ENCODE measurements around the gene HBEGF. TPM values are rescaled to one million over a fixed set of nuclear protein-coding genes. Genes with fewer than 3 reads are reported as not detected.

Gene HBEGF
- total RNA-seq, 1 experiment from 2014 or later, result 2.4 TPM

DNA sequence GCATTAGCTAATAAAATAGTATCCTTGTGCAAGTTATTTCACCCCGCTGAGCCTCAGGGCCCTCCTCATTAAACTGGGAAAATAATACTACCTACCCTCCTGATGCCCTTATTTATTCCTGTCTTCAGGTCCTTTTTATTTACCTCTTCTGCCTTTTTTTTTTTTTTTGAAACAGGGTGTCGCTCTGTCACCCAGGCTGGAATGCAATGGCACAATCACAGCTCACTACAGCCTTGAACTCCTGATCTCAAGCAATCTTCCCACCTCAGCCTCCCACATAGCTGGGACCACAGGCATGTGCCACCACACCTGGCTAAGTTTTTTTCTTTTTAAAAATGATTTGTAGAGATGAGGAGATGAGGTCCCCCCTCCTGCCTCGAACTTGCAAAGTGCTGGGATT, 20.9 kb downstream of the HBEGF start:
- Histone ChIP-seq H3K14ac (ENCODE audit: insufficient read depth, low read length) (no peak overlapping the region), H2BK12ac (ENCODE audit: insufficient read length, low read depth, low read length) (no peak overlapping the region), H3K79me2 (ENCODE audit: insufficient read depth, low read length) (no peaks in the 10 kb centered on the region), H3K23ac (ENCODE audit: insufficient read length, low read depth, low read length) (no peak overlapping the region), H2AFZ (ENCODE audit: low read length) (no peak overlapping the region), H2BK20ac (ENCODE audit: low read depth, low read length, poor library complexity, severe bottlenecking) (no peak overlapping the region), H4K8ac (replicated peaks; ENCODE audit: insufficient read length, low read depth, low read length) (no peak overlapping the region), H3K27me3 (ENCODE audit: insufficient read depth, low read length) (no peaks in the 10 kb centered on the region), H2BK15ac (ENCODE audit: low read depth, low read length) (no peak overlapping the region), H3K18ac (ENCODE audit: insufficient read length, low read depth, low read length) (no peak overlapping the region), H2BK120ac (ENCODE audit: low read depth, low read length, poor library complexity, severe bottlenecking) (no peak overlapping the region), H3T11ph (ENCODE audit: low read length) (no peak overlapping the region), H3K9ac (ENCODE audit: extremely low read depth, insufficient read length, low read length) (no peak overlapping the region), H3K4me2 (ENCODE audit: insufficient read depth, insufficient read length, low read length) (no peak overlapping the region), H2BK5ac (ENCODE audit: insufficient read length, low read length) (no peak overlapping the region), H3K4me1 (ENCODE audit: insufficient read depth, low read length) (no peaks in the 10 kb centered on the region), H4K20me1 (ENCODE audit: control insufficient read depth, insufficient read depth, insufficient read length) (no peaks in the 10 kb centered on the region), H4K91ac (ENCODE audit: insufficient read length, low read depth, low read length) (no peak overlapping the region), H3K27ac (ENCODE audit: insufficient read length, low read depth, low read length) (no peak overlapping the region), H3K9me3 (ENCODE audit: control insufficient read depth, low read depth, low read length) (no peaks in the 10 kb centered on the region), H3K79me1 (ENCODE audit: insufficient read depth, low read depth, low read length, poor library complexity, severe bottlenecking) (no peaks in the 10 kb centered on the region), H3K23me2 (ENCODE audit: insufficient read length, low read depth, low read length, poor library complexity, severe bottlenecking) (no peaks in the 10 kb centered on the region), H3K56ac (ENCODE audit: insufficient read length, low read depth, low read length) (no peak overlapping the region), H4K5ac (ENCODE audit: insufficient read length, low read depth, low read length) (no peak overlapping the region), H2AK5ac (ENCODE audit: insufficient read length, low read length) (no peak overlapping the region), H3K4ac (ENCODE audit: low read depth, low read length) (no peak overlapping the region)
- no peak for DNase-seq
- no CpG with 5 or more reads among the region's 3 CpGs for WGBS (ENCODE audit: extremely low coverage, insufficient read length, low lambda C conversion rate)
- H3K27ac Mint-ChIP-seq, result no peak overlapping the region
- H3K4me1 Mint-ChIP-seq, result peaks cover 10 to 13% of the 10 kb centered on the region in 2 experiments
- no peaks in the 10 kb centered on the region; a peak in 1 of 5 replicates for H3K9me3 Mint-ChIP-seq
- no peaks in the 10 kb centered on the region for H3K36me3 Mint-ChIP-seq (ENCODE audit: insufficient read depth in 1 of 3, low read depth in 3 of 3)
- no peaks in the 10 kb centered on the region; the same call in none of the 2 replicates for H3K27me3 Mint-ChIP-seq (ENCODE audit: low read depth)
- TF ChIP-seq CTCF (conservative IDR thresholded peaks at IDR 0.05), result no peak
- H3K4me3 Mint-ChIP-seq, result no peak overlapping the region

Data from H9 (cell line).